Uterus (tissue), 4 donors: ENCODE data around the gene VANGL2. TPM values are rescaled to one million over a fixed set of nuclear protein-coding genes. Genes with fewer than 3 reads are reported as not detected.

ENCODE experiments used
- DNase-seq, 2 donors: peaks; one replicate each; pipeline ENCODE4 v3.0.0-alpha.2; 2019 to 2020
- H3K27ac ChIP-seq, 2 donors: fragments of 200-600 bp; sonication (generic); 1 replicate in 1 of 2; 2 replicates in 1 of 2; pipeline ENCODE4 v1.5.1; 2016 to 2018
- H3K27me3 ChIP-seq, 2 donors: fragments of 200-600 bp; sonication (generic); one replicate each; pipeline ENCODE4 v1.5.1; 2018 to 2019; ENCODE audit warnings: control low read depth in 1 of 2
- H3K36me3 ChIP-seq, 2 donors: fragments of 200-600 bp; sonication (generic); one replicate each; pipeline ENCODE4 v1.5.1; 2019; ENCODE audit warnings: control low read depth in 1 of 2
- H3K4me1 ChIP-seq, 2 donors: fragments of 200-600 bp; sonication (generic); one replicate each; pipeline ENCODE4 v1.5.1; 2018 to 2019; ENCODE audit warnings: control low read depth in 1 of 2
- H3K4me3 ChIP-seq, 2 donors: fragments of 200-600 bp; sonication (generic); 1 replicate in 1 of 2; 2 replicates in 1 of 2; pipeline ENCODE4 v1.5.1; 2018 to 2019; ENCODE audit warnings: mild to moderate bottlenecking in 1 of 2
- H3K9me3 ChIP-seq, 2 donors: fragments of 200-600 bp; sonication (generic); one replicate each; pipeline ENCODE4 v1.5.1; 2019; ENCODE audit warnings: control low read depth in 1 of 2
- CTCF ChIP-seq, 4 experiments: fragments of 200-600 bp in 2 of 4; fragments of 450-650 bp in 2 of 4; sonication (generic) in 2 of 4; IDR thresholded peaks; one replicate each; pipeline ENCODE4 v1.5.1; 2016 to 2019; ENCODE audit warnings: antibody characterized with exemption in 4 of 4, mild to moderate bottlenecking in 2 of 4, moderate library complexity in 1 of 4
- POLR2A ChIP-seq, 2 donors: fragments of 450-650 bp; IDR thresholded peaks; one replicate each; pipeline ENCODE4 v1.6.1; 2016; ENCODE audit warnings: antibody characterized with exemption in 2 of 2, mild to moderate bottlenecking in 1 of 2, moderate library complexity in 1 of 2
- intact Hi-C: fragments of 100-400 bp; cut with DNase I; formaldehyde crosslinking; loops from one replicate; pipeline ENCODE4 v1.15.1; 2023; ENCODE audit warnings: low total_unique reads
- total RNA-seq, 4 donors: library from RNA; depleted of rRNA in 3 of 4; stranded (reverse); fragments of >200 nt in 3 of 4; gene quantifications; one replicate each; pipeline versions ENCODE4 v1.1.0 to v1.2.4, GENCODE V29; 2014 to 2023
- donor health status: DM: yes; HTN: yes; CAD: no.

Gene VANGL2
- total RNA-seq, 4 donors from 2014 or later, result 0.26 to 14.1 (median 4.7) TPM

DNA sequence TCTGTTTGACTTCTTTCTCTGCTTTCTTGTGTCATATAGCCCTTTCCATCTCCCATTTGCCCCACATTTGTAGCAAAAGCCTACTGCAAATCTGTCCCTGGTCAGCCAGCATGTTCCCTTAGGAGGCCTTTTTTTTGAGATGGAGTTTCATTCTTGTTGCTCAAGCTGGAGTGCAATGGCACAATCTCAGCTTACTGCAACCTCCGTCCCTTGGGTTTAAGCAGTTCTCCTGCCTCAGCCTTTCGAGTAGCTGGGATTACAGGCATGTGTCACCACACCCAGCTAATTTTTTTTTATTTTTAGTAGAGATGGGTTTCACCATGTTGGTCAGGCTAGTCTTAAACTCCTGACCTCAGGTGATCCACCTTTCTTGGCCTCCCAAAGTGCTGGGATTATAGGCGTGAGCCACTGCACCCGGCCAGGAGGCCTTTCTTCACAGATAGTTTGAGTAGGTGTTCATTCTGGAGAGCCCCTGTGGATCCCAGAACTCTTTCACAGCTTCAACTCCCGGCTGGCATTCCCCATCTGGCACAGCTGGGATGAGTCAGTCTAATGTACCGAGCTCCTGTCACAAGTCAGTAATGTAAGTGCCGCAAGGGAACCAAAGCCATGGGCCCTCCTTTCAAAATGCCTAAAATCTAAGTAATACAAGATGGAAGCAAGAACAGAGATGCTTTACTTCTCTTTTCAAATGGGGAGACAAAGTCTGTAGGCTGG is 42.9 kb upstream of the VANGL2 start:
- no peaks in the 10 kb centered on the region for H3K36me3 ChIP-seq
- H3K27me3 ChIP-seq, result no peaks in the 10 kb centered on the region
- H3K4me1 ChIP-seq, result no peaks in the 10 kb centered on the region
- no peak overlapping the region for H3K4me3 ChIP-seq
- no peak for DNase-seq
- intact Hi-C loops, result no loop called here
- TF ChIP-seq CTCF (IDR thresholded peaks at IDR 0.05), result no peak
- TF ChIP-seq POLR2A (IDR thresholded peaks at IDR 0.05), result no peak
- no peaks in the 10 kb centered on the region for H3K9me3 ChIP-seq
- no peak overlapping the region for H3K27ac ChIP-seq

GRCh38 chr1:160358073-160358472 is 42.3 kb upstream of the VANGL2 start:
- Histone ChIP-seq H3K36me3 (no peaks in the 10 kb centered on the region), H3K9me3 (no peaks in the 10 kb centered on the region), H3K27me3 (no peaks in the 10 kb centered on the region), H3K27ac (no peak overlapping the region), H3K4me3 (no peak overlapping the region), H3K4me1 (no peaks in the 10 kb centered on the region)
- TF ChIP-seq CTCF (IDR thresholded peaks at IDR 0.05) (no peak), POLR2A (IDR thresholded peaks at IDR 0.05) (no peak)
- DNase-seq, result no peak
- intact Hi-C loops, result no loop called here

DNA sequence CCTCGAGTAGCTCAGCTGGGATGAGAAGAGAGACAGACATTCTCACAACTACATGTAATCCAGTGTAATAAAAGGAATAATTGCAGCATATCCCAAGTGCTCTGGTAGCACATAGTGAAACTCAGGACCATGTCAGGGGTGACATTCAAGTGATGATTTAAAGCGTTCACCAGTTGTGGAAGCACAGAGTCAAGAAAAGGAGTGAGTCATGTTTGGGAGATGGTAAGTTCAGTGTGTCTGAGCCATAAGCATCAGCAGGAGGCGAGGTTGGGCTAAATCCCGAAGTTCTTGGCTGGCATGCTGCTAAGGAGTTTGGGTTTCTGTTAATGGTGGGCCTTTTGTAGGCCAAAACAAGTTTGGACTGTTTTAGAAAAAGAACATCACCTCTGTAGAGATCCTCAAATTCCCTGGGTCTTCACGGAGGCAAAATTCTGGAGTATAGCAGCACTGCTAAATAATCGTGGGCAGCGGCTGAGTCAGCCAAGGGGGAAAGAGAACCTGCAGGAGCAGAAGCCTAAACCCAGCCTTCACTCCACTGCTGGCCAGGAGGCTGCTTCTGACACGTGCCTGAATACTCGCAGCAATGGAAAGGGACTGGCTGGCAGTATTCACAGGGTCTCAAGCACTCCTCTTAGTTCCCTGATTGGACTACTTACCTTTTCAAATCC is 40.7 kb upstream of the VANGL2 start:
- intact Hi-C loops, result no loop called here
- Histone ChIP-seq H3K36me3 (no peaks in the 10 kb centered on the region), H3K4me3 (no peak overlapping the region)

GRCh38 chr1:160360227-160360695 is 40.1 kb upstream of the VANGL2 start:
- Histone ChIP-seq H3K27me3 (no peaks in the 10 kb centered on the region), H3K4me1 (no peaks in the 10 kb centered on the region), H3K27ac (no peak overlapping the region), H3K4me3 (no peak overlapping the region), H3K9me3 (no peaks in the 10 kb centered on the region), H3K36me3 (no peaks in the 10 kb centered on the region)
- intact Hi-C loops, result no loop called here
- DNase-seq, result no peak
- TF ChIP-seq POLR2A (IDR thresholded peaks at IDR 0.05), result no peak

More for the DNA sequence above, 40.7 kb upstream of the VANGL2 start:
- Histone ChIP-seq H3K9me3 (no peaks in the 10 kb centered on the region), H3K4me1 (no peaks in the 10 kb centered on the region), H3K27ac (no peak overlapping the region), H3K27me3 (no peaks in the 10 kb centered on the region)
- DNase-seq, result no peak
- TF ChIP-seq CTCF (IDR thresholded peaks at IDR 0.05) (no peak), POLR2A (IDR thresholded peaks at IDR 0.05) (no peak)

- Histone ChIP-seq H3K4me3 (no peak overlapping the region), H3K27ac (no peak overlapping the region), H3K4me1 (no peaks in the 10 kb centered on the region), H3K36me3 (no peaks in the 10 kb centered on the region), H3K27me3 (no peaks in the 10 kb centered on the region), H3K9me3 (no peaks in the 10 kb centered on the region)
- no peak for TF ChIP-seq CTCF (IDR thresholded peaks at IDR 0.05)
- no peak for TF ChIP-seq POLR2A (IDR thresholded peaks at IDR 0.05)
- no peak for DNase-seq
- intact Hi-C loops, result no loop called here
These were observed 39.2 kb upstream of the VANGL2 start for GRCh38 chr1:160361199-160361598.
